Endothelial cell of umbilical vein (primary cell): ENCODE data around the gene PTPRD.

Experiments used
- CTCF ChIP-seq, 2 donors: IDR thresholded peaks; 1 replicate in 1 of 2; 2 replicates in 1 of 2; pipeline ENCODE4 v1.5.1; 2011; ENCODE audit warnings: low read length in 2 of 2, mild to moderate bottlenecking in 2 of 2, moderate library complexity in 2 of 2, control low read depth in 1 of 2, inconsistent platforms in 1 of 2, low read depth in 1 of 2; ENCODE audit not compliant: insufficient read depth in 1 of 2; ENCODE audit errors: extremely low read depth in 1 of 2
- JUN ChIP-seq: IDR thresholded peaks from 2 replicates; pipeline ENCODE4 v1.6.1; 2011; ENCODE audit warnings: borderline replicate concordance, low read depth; ENCODE audit not compliant: insufficient read length, insufficient read depth
- MAX ChIP-seq: IDR thresholded peaks from 2 replicates; pipeline ENCODE4 v1.6.1; 2011; ENCODE audit not compliant: insufficient read depth, insufficient read length
- POLR2A ChIP-seq: IDR thresholded peaks from 2 replicates; pipeline ENCODE4 v1.6.1; 2012; ENCODE audit warnings: low read depth, mild to moderate bottlenecking, control low read depth, low read length
- POLR2AphosphoS5 ChIP-seq: IDR thresholded peaks from 2 replicates; pipeline ENCODE4 v1.6.1; 2012; ENCODE audit warnings: low read depth, mild to moderate bottlenecking, control low read depth, low read length, moderate library complexity; ENCODE audit not compliant: insufficient read depth

GRCh38 chr9:8757881-8758280, 1854.9 kb downstream of the PTPRD start:
- TF ChIP-seq CTCF (IDR thresholded peaks at IDR 0.05; ENCODE audit: extremely low read depth in 1 of 2, insufficient read depth in 1 of 2, low read depth in 1 of 2, low read length in 2 of 2) (no peak), JUN (no peak), POLR2AphosphoS5 (no peak), MAX (no peak), POLR2A (no peak)
